Osteoblast (primary cell): ENCODE results near the gene RSRC2. TPM values are rescaled to one million over a fixed set of nuclear protein-coding genes. Genes with fewer than 3 reads are reported as not detected.

ENCODE experiments used
- DNase-seq: peaks from one replicate; pipeline ENCODE4 v3.0.0; 2011; ENCODE audit warnings: low spot score, mixed read lengths; ENCODE audit not compliant: insufficient read length; ENCODE audit errors: missing footprints
- H2AFZ ChIP-seq: 2 replicates; pipeline ENCODE4 v1.6.0; 2011; ENCODE audit warnings: mild to moderate bottlenecking, low read length
- H3K27ac ChIP-seq: 2 replicates; pipeline ENCODE4 v1.5.1; 2011; ENCODE audit warnings: mild to moderate bottlenecking, low read depth, low read length, moderate library complexity
- H3K27me3 ChIP-seq: 2 replicates; pipeline ENCODE4 v1.6.0; 2012; ENCODE audit warnings: mild to moderate bottlenecking, control low read depth, inconsistent platforms, low read length, moderate library complexity; ENCODE audit not compliant: insufficient read depth
- H3K36me3 ChIP-seq: 2 replicates; pipeline ENCODE4 v1.5.1; 2011; ENCODE audit warnings: mild to moderate bottlenecking, low read length, control low read depth, moderate library complexity; ENCODE audit not compliant: insufficient read depth
- H3K4me1 ChIP-seq: 2 replicates; pipeline ENCODE4 v1.5.1; 2011; ENCODE audit warnings: mild to moderate bottlenecking, low read length, control low read depth, moderate library complexity; ENCODE audit not compliant: insufficient read depth
- H3K4me2 ChIP-seq: 2 replicates; pipeline ENCODE4 v1.6.0; 2011; ENCODE audit warnings: mild to moderate bottlenecking, low read length; ENCODE audit not compliant: insufficient read depth
- H3K4me3 ChIP-seq: fragments of 200-600 bp; sonication (generic); 3 replicates; pipeline ENCODE4 v1.5.1; 2012; ENCODE audit warnings: mild to moderate bottlenecking, low read length, inconsistent platforms; ENCODE audit not compliant: insufficient read depth
- H3K79me2 ChIP-seq: 2 replicates; pipeline ENCODE4 v1.6.0; 2012; ENCODE audit warnings: mild to moderate bottlenecking, low read length, control low read depth, inconsistent platforms; ENCODE audit not compliant: insufficient read depth
- H3K9me3 ChIP-seq: 2 replicates; pipeline ENCODE4 v1.5.1; 2011; ENCODE audit warnings: low read depth, low read length, control low read depth
- H4K20me1 ChIP-seq: 2 replicates; pipeline ENCODE4 v1.6.0; 2012; ENCODE audit warnings: mild to moderate bottlenecking, low read length, control low read depth; ENCODE audit not compliant: insufficient read depth
- total RNA-seq: library from RNA; depleted of rRNA; stranded (reverse); fragments of >200 nt; gene quantifications from 2 replicates; pipeline ENCODE4 v1.2.3, GENCODE V29; 2012
- TF ChIP-seq, protein P1 (sequence below): IDR thresholded peaks from 2 replicates; pipeline ENCODE4 v1.5.1; 2011; ENCODE audit warnings: mild to moderate bottlenecking, low read depth, low read length, moderate library complexity; ENCODE audit errors: extremely low read depth

The RSRC2 gene
- total RNA-seq, 1 donor = 43.1 TPM

DNA sequence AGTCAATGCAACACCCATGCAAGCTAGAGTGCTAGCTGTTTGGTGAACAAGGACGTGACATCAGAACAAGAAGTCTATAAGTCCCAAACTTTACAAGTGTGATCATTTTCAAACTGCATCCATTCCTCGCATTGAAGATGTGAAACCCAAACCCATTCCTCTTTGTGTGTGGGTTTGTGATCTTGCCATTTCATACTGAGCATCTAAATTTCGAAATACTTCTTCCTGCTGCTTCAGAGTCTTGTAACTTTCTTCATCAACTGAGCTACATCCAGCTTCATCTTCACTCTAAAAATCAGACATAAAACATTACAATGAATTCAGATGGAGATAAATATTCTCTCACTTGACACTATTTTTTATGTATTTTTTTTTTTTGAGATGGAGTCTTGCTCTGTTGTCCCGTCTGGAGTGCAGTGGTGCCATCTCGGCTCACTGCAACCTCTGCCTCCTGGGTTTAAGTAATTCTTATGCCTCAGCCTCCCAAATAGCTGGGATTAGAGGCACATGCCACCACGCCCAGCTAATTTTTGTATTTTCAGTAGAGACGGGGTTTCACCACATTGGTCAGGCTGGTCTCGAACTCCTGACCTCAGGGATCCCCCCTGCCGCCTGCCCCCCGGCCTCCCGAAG, 21.2 kb downstream of the RSRC2 start:
- H3K4me2 ChIP-seq = no peak overlapping the region
- TF ChIP-seq, protein P1, sequence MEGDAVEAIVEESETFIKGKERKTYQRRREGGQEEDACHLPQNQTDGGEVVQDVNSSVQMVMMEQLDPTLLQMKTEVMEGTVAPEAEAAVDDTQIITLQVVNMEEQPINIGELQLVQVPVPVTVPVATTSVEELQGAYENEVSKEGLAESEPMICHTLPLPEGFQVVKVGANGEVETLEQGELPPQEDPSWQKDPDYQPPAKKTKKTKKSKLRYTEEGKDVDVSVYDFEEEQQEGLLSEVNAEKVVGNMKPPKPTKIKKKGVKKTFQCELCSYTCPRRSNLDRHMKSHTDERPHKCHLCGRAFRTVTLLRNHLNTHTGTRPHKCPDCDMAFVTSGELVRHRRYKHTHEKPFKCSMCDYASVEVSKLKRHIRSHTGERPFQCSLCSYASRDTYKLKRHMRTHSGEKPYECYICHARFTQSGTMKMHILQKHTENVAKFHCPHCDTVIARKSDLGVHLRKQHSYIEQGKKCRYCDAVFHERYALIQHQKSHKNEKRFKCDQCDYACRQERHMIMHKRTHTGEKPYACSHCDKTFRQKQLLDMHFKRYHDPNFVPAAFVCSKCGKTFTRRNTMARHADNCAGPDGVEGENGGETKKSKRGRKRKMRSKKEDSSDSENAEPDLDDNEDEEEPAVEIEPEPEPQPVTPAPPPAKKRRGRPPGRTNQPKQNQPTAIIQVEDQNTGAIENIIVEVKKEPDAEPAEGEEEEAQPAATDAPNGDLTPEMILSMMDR = no peak
- H3K9me3 ChIP-seq = no peaks in the 10 kb centered on the region
- H3K36me3 ChIP-seq = peaks cover 81% of the 10 kb centered on the region
- DNase-seq = no peak
- no peaks in the 10 kb centered on the region for H3K27me3 ChIP-seq
- H4K20me1 ChIP-seq = peaks cover 32% of the 10 kb centered on the region
- no peaks in the 10 kb centered on the region for H3K4me1 ChIP-seq
- H3K79me2 ChIP-seq = peaks cover 32% of the 10 kb centered on the region
- H3K4me3 ChIP-seq = no peak overlapping the region
- no peak overlapping the region for H3K27ac ChIP-seq
- no peak overlapping the region for H2AFZ ChIP-seq

DNA sequence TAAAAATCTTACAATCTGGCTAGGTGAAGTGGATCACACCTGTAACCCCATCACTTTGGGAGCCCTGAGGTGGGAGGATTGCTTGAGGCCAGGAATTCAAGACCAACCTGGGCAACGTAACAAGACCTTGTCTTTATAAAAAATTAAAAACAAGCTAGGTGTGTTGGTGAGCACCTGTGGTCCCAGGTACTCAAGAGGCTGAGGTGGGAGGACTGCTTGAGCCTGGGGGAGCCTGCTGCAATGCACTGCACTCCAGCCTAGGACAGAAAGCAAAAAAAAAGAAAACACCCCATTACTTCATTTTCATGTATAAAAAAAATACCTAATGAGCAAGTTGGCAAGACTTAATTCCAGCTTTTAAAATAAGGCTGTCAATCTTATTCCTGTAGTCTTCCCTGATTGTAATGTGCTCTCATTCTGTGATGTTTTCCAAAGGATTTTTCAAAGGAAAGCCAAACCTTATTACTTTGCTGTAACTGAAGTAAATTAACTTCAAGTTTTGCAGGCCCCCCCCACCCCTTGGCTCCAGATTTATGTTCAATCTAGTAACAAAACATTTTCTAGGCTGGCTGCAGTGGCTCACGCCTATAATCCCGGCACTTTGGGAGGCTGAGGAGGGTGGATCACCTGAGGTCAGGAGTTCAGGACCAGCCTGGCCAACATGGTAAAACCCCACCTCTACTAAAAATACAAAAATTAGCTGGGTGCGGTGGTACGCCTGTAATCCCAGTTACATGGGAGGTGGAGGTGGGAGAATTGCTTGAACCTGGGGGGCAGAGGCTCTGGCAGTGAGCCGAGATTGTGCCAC, 22.7 kb downstream of the RSRC2 start:
- H3K4me3 ChIP-seq = no peak overlapping the region
- H3K4me2 ChIP-seq = no peak overlapping the region
- no peak for DNase-seq
- no peak overlapping the region for H3K27ac ChIP-seq
- H4K20me1 ChIP-seq = peaks cover 17% of the 10 kb centered on the region
- TF ChIP-seq, protein P1 = no peak
- no peak overlapping the region for H2AFZ ChIP-seq
- peaks cover 2% of the 10 kb centered on the region for H3K4me1 ChIP-seq
- H3K9me3 ChIP-seq = no peaks in the 10 kb centered on the region
- H3K27me3 ChIP-seq = no peaks in the 10 kb centered on the region
- H3K36me3 ChIP-seq = peaks cover 65% of the 10 kb centered on the region
- H3K79me2 ChIP-seq = peaks cover 29% of the 10 kb centered on the region

DNA sequence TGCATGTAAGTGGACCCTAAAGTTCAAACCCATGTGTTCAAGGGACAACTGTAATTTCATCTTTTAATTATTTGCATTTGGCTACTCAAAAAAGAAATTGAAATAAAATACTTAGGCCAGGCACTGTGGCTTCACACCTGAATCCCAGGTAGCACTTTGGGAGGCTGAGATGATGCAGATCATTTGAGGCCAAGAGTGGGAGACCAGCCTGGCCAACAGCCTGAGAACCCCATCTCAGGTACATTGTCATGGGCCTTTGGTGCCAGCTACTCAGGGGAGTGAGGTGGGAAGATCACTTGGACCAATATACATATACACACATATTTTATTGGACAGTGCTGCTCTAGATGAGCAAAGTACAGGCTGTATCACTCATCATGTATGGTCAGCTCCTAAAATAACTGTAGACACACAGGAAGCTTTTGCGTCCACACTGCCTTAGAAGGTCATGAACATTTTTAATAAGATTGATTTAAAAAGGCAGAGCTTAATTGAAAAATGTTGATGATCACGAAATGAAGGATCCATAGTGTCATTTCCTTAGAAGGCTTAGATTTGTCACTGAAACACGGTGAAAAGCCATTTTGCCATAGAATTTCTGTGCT, 23.5 kb downstream of the RSRC2 start:
- DNase-seq = no peak

More for the DNA sequence above, 23.5 kb downstream of the RSRC2 start:
- Histone ChIP-seq H3K4me2 (no peak overlapping the region), H3K27ac (no peak overlapping the region), H4K20me1 (peaks cover 10% of the 10 kb centered on the region), H3K4me3 (no peak overlapping the region), H3K9me3 (no peaks in the 10 kb centered on the region), H3K27me3 (no peaks in the 10 kb centered on the region), H2AFZ (no peak overlapping the region), H3K36me3 (peaks cover 58% of the 10 kb centered on the region), H3K79me2 (peaks cover 30% of the 10 kb centered on the region), H3K4me1 (peaks cover 6% of the 10 kb centered on the region)
- TF ChIP-seq, protein P1 = no peak
